Activated CD8-positive, alpha-beta memory T cell treated with anti-CD3 and anti-CD28 coated beads for 36 hours (primary cell): Measurements from ENCODE around the gene LARP4B. TPM values are rescaled to one million over a fixed set of nuclear protein-coding genes. Genes with fewer than 3 reads are reported as not detected.

ENCODE experiments used
- CTCF ChIA-PET: fragments of 350-600 bp; sonication (Branson Sonifier 250); formaldehyde crosslinking; loops from one replicate; lab custom pipeline; 2021; ENCODE audit warnings: antibody characterized with exemption; lab: Charles Lee
- POLR2A ChIA-PET: fragments of 350-600 bp; sonication (Branson Sonifier 250); formaldehyde crosslinking; loops from one replicate; lab custom pipeline; 2021; ENCODE audit warnings: antibody characterized with exemption; lab: Charles Lee
- total RNA-seq, 2 experiments: library from RNA; stranded (reverse); gene quantifications; one replicate each; pipeline ENCODE4 v1.2.3, GENCODE V29; 2021

LARP4B gene
- total RNA-seq, 2 experiments from 2014 or later, result 127 to 137 TPM

DNA sequence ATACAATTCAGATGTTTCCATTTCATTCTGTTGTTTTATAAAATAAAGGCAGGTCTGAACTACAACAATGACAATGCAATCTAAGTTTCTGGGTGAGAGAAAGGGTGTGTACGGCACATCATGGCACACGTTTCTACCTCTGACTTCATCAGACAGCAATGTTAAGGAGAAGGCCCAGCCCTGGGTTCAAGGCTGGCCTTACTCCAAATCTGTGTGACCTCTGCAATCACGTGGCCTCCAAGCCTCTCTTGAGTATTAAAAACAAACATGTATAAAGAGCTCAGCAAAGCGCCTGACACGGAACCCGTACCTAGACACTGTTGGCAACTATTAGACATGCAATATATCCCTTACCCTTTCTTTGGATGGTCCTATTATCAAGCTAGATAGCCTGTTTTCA lies 114.1 kb downstream of the LARP4B start:
- ChIA-PET POLR2A (no interaction called here), CTCF (interaction anchor here (0.9 kb wide), 1 partner anchor 12 kb away, joined by 3 read pairs; no protein-coding TSS in a partner anchor)

DNA sequence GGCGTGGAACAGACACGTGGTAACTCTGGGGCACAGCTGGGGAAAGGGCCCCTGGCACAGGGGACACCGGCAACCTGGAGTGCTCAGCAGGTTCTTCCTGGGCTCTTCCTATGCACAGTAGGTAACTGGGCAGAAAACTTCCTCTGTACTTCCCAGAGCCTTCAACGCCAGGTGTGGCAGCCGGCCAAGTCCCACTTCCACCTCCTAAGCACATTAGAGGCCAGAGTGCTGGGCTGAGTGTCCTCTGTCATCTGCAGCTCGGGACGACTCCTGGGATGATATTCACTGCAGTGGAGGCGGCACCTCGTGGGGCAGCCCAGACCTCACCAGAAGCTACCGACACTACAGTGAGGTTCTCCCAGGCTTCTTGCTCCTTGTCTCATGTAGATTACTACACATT lies 114.5 kb downstream of the LARP4B start:
- ChIA-PET CTCF (interaction anchor here (0.9 kb wide), 1 partner anchor 11 kb away, joined by 3 read pairs; no protein-coding TSS in a partner anchor), POLR2A (no interaction called here)

DNA sequence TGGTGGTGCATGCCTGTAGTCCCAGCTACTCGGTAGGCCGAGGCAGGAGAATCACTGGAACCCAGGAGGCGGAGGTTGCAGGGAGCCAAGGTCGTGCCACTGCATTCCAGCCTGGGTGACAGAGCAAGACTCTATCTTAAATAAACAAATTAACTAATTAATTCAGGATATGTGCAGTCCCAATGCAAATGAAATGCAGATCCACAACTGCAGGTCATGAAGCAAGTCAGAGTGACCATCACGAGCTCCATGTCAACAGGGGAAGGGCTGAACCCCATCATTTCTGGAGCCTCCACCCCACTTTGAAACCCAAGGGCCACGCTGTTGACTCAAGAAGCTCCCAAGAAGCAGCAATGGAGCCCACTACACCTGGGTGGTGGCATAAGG lies 115.4 kb downstream of the LARP4B start:
- CTCF ChIA-PET, result no interaction called here
- POLR2A ChIA-PET, result no interaction called here

DNA sequence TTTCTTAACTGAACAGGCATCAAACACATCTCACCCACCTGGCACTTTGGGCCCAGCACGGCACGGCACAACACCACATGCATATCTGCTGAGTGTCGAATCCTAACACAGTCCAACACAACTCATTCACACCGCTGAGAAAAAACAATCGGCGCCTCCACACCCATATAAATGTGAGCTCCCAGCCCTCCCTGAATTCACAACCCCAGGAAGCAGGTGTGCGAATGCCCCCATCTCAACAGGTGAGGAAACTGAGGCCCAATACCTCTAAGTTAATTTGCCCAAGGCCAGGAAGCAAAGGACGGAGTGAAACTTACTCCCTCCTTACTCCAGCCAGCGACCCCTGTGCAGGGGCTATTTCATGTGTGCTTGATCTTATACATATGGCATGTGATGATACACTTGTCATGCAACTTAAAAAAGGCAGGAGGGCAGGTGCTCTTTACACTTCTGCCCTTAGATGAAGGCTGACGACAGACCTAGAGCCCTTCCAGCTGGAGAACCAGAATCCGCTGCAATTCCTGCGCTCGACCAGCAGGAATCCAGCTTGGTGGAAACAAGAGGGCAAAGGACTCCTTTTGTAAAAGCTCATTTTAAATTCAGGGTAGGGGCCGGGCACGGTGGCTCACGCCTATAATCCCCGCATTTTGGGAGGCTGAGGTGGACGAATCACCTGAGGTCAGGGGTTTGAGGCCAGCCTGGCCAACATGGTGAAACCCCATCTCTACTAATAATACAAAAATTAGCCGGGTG lies 116.0 kb downstream of the LARP4B start:
- CTCF ChIA-PET, result no interaction called here
- POLR2A ChIA-PET, result interaction anchor here (0.6 kb wide), 1 partner anchor 305 kb away, joined by 3 read pairs; no protein-coding TSS in a partner anchor

DNA sequence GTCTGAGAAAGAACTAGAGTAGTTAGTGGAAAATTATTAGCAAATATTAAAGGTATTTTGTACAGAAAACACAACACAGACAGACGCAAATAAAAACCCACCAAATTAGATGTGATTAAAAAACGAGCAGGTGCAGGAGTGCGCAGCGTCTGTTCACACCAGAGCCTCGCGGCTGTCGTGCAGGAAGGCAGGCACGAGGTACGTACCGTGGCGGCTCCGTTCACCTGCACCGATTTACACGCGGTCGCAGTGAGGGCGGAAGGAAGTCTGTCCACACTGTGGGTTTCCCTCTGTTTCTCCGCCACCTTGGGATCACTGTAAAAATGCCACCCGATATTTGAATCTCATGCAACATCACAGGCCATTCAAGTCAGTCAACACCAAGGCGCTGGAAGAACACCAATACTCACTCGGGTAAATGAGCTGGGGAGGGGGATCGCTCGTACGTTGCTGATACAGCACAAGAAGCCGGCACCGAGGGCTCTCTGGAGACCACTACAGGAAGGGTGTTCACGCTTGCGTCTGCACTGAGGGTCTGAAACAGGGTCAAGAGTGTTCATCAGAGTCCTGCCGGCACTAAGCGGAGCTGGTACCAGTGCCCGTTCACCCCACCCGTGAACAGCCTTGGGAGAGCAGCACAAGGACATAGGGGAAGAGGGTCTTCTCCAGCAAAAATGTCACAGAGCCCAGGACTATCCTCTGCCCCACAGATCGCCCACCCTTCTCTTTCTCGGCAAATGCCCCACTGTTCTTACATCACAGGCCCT lies 116.8 kb downstream of the LARP4B start:
- POLR2A ChIA-PET, result interaction anchor here (0.6 kb wide), 1 partner anchor 304 kb away, joined by 3 read pairs; no protein-coding TSS in a partner anchor

DNA sequence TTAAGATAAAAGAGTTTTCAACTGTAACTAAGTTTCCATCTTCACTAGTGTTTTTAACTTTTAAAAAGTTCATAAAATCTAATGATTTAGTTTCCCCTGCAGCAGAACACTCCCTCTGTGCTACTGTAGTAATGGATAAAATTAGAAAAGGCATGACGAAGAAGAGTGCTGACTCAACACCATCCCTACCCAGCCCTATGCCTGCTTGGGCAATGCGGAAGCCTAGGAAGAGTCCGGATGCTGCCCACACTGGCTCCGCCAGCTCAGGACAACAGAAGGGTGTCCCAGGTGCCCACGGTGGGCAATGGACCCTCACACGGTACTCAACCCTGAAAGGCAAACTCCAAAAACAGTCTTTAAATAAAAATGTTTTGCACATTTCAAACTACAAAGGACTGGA lies 118.2 kb downstream of the LARP4B start:
- CTCF ChIA-PET, result interaction anchor here (1.2 kb wide), 1 partner anchor 11 kb away, joined by 4 read pairs; no protein-coding TSS in a partner anchor
- POLR2A ChIA-PET, result no interaction called here

More for the DNA sequence above, 116.8 kb downstream of the LARP4B start:
- CTCF ChIA-PET, result no interaction called here

DNA sequence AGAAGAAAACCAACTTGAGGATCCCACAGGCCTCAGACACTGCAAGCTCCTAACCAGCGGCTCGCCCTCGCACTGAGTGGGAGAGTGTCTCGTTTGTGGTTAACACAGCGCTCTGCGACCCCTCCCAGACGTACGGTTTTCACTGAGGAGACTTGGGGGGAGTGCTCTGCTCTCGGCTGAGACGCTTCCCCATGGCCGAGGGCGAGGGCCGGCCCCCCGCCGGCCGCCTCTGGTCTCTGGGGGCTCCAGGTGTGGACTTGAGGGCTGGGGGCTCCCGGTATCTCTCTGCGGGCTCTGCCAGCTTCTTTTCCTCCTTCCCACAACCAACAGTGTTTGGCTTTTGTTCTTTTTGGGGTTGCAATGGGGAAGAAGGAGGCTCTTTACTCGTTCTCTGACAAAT lies 118.7 kb downstream of the LARP4B start:
- ChIA-PET CTCF (interaction anchor here (0.8 to 1.2 kb wide), 3 partner anchors 8 to 399 kb away, joined by 3 to 4 read pairs (median 3); no protein-coding TSS in a partner anchor), POLR2A (no interaction called here)

DNA sequence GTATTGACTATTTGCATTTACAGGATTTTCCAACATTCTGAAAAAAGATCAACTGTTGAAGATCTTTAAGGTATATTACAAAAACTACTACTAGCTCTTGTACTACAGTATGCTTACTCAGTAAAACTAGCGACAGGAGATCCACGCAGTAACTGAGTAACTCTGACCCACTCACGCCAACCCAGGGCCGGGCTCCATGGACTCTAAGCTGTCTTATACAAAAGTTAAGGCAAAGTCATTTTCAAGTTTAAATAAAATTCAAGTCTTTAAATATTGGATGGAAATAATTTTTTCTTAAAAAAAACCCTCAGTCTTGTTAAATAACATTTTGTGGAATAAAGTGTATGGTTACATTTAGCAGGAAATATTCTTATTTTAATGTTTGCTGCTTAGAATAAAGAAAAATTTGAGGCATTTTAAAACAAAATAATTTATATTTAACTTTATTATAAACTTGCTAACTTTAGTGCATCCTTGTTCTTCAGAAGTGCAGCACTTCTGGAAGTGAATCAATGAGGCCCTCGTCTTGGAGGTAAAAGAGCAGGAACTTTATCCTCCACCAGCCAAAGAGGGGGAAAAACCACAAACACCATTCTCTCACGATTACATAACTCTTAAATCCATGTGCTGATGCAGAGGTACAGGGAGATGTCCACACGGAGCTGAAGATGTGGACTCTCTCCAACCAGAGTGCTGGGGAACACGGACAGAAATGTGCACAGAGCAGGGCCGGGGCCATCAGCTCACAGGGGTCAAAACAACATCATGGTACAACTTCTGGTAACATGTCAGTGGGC lies 119.9 kb downstream of the LARP4B start:
- CTCF ChIA-PET, result no interaction called here

DNA sequence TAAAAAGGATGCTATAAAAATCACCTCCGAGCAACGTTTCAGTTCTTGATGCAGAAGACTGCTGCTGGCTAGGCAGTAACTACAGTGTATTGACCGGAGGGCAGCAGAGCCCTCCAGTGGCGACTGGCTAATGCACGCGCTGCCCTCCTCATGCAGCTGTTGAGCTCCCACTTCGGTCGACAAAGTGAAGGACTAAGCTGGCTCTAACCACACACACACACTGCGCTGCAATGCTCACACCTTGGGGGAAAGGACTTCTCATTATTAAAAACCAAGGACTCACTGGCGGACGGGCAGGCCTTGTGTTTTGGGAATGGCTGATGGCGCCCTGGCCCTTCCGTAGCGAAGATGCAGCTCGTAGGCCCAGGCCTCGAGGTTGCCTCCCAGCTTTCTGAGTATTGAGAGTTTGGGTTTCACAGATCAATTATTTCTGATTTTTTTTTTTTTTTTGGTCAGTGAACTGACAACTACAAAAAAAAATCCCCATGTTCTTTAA lies 121.1 kb downstream of the LARP4B start:
- CTCF ChIA-PET, result no interaction called here

More for the DNA sequence above, 119.9 kb downstream of the LARP4B start:
- POLR2A ChIA-PET, result no interaction called here

DNA sequence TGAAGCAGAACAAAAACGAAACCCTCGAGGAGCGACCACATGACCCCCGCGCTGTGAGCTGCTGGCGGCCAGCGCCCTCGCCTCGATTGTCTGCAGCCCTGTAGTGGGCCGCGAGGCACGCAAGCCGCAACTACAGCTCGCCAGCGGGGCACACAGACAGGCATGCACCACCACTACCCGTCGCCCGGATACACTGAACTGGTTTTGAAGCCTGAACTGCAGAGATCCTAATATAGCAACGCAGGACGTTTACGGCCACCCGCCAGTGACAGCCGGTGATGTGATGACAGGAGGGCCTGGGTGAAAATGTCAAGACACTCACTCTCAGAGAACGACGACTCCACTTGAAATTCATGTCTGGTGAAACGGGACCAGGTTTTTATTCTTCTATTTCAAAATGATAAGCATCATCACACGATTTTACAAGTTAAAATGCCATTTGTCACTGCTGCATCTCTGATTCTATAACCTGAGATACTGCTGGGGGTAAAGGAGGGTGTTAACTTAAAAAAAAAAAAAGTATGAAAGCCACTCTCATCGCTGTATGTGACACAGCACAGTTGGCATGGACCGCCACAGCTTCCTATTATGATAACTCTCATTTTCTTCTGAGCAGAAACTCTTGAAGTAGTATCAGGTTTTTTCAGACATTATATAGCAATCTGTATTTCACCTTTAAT lies 121.7 kb downstream of the LARP4B start:
- CTCF ChIA-PET, result no interaction called here
- POLR2A ChIA-PET, result no interaction called here

More for the DNA sequence above, 121.1 kb downstream of the LARP4B start:
- POLR2A ChIA-PET, result interaction anchor here (0.7 kb wide), 1 partner anchor 234 kb away, joined by 5 read pairs; no protein-coding TSS in a partner anchor

DNA sequence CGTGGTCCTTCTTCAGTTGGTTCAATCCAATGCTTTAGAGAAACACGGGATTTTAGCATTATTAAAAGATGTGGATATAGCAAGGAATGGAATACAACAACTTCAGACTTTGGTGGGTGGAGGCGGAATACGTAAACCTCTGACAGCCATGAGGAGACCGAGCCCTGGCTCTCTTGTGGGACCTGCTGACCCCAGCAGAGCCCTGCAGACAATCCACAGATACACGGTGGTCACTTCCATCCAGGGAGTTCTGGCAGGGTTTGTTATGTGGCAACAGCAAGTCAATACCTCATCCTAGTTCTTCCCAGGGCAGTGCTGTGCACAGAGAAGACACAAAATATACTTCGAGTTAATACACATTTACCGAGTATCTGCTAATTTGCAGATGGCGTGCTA lies 123.5 kb downstream of the LARP4B start:
- ChIA-PET CTCF (no interaction called here), POLR2A (no interaction called here)

DNA sequence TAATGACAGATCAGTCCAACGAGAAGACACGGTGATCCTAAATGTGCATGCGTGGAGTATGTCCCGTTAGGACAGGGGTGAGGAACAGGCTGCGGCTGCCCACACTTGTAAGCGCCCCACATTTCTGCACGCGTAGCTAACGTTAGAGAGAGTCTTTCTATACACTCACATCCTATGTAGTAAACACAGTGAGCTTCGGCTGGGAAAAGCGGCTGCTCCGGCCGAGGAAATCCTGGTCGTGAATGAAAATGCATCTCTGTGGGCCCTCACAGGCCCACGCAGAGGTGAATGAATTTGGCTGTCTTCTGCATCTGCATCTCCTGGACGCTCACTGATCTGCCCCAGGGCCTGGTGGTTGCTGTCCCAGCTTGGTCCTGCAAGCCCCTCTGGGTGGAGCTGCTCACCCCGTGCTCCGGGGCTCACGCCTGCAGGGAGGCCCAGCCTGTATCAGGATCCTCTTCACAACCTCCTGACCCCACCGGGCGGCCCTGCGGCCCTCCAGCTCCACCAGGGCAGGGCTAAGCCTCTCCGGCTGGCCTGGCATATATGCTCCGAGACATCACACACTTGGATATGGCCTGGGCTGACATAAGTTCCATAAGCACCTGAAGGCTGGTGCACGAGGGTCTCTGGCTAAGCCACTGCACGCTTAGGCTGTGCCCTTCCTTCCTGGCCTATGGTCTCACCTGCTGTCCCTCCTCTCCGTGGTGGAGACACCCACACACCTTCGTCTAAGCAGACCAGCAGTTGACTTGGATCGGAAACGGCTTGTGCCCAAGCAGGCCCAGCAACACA lies 124.1 kb downstream of the LARP4B start:
- ChIA-PET CTCF (no interaction called here), POLR2A (interaction anchor here (0.6 kb wide), 1 partner anchor 295 kb away, joined by 8 read pairs; no protein-coding TSS in a partner anchor)

DNA sequence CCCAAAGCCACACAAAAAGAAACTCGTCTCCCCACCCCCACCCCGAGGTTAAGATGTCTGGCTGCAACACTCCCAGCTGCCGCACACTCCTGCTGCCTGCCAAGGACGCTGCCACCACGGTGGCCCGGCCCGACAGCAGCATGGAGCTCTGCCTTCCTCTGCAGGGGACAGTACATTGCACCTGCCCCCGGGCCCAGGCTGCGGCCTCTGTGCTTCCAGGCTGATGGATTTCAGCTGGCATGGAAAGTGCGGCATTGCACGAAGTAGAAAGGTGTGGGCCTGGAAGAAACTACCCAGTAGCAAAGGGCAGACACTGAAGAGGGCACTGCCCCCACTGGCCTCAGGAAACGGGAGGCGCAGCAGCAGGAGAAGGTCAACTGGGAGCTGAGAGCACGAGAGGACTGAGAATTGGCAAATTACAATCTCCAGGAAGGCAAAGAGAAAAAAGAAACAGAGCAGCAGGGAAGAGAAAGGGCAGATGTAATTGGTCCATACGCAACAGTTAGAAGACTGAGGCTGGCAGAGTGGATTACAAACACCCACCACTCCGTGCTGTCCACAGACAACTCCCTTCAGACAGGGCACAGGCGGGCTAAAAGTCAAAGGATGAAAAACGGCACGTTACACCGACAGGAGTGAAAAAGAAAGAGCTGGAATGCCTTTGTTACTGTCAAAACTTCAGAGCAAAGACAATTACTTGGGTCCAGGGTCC lies 124.9 kb downstream of the LARP4B start:
- ChIA-PET POLR2A (interaction anchor here (0.6 kb wide), 1 partner anchor 294 kb away, joined by 8 read pairs; no protein-coding TSS in a partner anchor), CTCF (interaction anchor here (1.5 kb wide), 1 partner anchor 11 kb away, joined by 3 read pairs; no protein-coding TSS in a partner anchor)

DNA sequence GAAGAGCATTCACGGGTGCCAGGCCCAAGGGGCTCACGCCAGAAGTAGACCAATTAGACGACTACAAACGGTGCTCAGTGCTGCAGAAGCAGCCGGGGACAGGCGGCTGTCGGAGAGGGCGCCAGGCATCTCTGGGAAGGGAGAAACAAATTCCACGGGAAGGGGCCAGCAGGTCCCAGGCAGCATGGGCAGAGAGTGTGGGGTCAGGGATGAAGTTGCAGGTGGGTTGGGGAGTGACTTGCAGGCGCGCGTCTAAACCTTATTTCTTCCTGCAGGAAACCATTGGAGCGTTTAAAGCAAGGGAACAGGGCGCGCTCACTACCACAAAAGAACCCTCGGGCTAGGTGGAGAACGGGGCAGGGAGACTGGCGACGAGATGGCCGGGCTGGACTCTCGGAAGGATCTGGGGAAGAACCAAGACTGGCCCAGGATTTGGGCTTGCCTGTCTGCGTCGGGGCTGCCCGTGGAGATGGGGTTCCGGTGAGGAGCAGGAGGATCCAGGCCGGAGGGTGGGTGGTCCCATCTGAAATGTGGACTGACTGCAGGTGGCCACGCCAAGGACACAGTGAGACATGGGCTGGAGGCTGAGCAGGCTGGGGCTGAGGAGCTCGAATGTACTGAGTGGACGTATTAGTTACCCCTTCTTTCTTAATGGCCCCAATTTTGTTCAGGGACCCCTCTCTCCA lies 125.7 kb downstream of the LARP4B start:
- CTCF ChIA-PET, result interaction anchor here (1.5 kb wide), 1 partner anchor 12 kb away, joined by 3 read pairs; no protein-coding TSS in a partner anchor
- POLR2A ChIA-PET, result no interaction called here

DNA sequence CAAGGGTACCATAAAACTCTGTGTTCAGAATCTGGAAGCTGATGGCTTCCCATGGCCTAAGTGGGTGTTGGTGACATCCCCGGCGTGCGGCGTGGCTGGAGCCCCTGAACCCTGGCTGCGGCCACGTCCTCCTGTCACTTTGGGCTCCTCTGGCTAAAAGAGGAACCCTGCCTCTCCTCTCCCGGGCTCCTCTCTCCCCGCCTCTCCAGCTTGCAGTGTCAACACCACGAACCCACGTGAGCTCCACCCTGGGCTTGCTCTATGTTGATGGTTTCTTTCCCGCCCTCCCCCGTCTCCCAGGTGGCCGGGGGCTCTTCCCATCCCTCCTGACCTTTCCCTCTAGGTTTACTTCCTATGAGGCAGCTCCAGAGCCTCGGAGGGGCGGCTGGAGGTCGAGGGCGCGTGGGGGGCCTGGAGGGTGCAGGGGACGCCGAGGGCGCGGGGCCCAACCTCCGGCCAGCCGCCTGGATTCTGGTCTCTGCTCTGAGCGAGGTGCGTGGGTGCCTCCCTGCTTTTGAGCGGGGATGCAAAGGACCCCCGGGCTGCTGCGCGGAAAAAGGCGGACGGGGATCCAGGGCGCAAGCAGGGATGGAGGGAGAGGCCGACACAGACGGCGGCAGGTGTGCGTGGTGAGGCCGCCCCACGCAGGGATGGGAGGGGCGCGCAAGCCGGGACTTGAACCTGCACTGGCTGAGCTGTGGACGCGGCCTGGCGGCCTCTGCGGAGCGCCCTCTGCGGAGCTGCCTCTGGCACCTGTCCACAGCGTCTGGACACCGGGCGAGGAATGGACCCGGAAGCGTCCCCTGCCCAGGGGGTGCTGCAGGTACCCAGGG lies 126.5 kb downstream of the LARP4B start:
- ChIA-PET CTCF (interaction anchor here (1.5 kb wide), 1 partner anchor 12 kb away, joined by 3 read pairs; no protein-coding TSS in a partner anchor), POLR2A (no interaction called here)
